GM18520 (cell line): ENCODE data around the gene AOC2.
"Not testable (repeated sequence)": the region's sequence is repeated elsewhere in the genome, so short reads cannot be mapped to it uniquely, and the experiment has no call there.

Experiments
- ATAC-seq: cut with Tn5 transposase; IDR thresholded peaks from one replicate; pipeline ENCODE4 v1.9.1; 2021; ENCODE audit not compliant: unreplicated experiment

AOC2 gene

GRCh38 chr17:42830971-42831370, 13.4 kb upstream of the AOC2 start:
- ATAC-seq: no peak

- no peak for ATAC-seq
Observed at GRCh38 chr17:42832213-42832933, 12.0 kb upstream of the AOC2 start.

- ATAC-seq: peak; percentile 87
Observed at GRCh38 chr17:42832934-42833766, 11.2 kb upstream of the AOC2 start, which contains the start of gene PSME3. Gene PSME3 (plus strand): TSS chr17:42833397. CDS start chr17:42833632, 235 bp downstream.

GRCh38 chr17:42833767-42834422, 10.5 kb upstream of the AOC2 start:
- ATAC-seq: no peak

GRCh38 chr17:42835732-42836131, 8.6 kb upstream of the AOC2 start:
- ATAC-seq: no peak

GRCh38 chr17:42841975-42842685, 2.2 kb upstream of the AOC2 start:
- no peak for ATAC-seq

- no peak for ATAC-seq
Observed at GRCh38 chr17:42843358-42843934, 934 bp upstream of the AOC2 start.

- ATAC-seq: no peak
Observed at GRCh38 chr17:42844761-42845555, 578 bp downstream of the AOC2 start.

- no peak for ATAC-seq
Observed at GRCh38 chr17:42845556-42845917, 1.2 kb downstream of the AOC2 start.

- peak; percentile 36 for ATAC-seq
Observed at GRCh38 chr17:42845918-42846593, 1.7 kb downstream of the AOC2 start.

- ATAC-seq: no peak
Observed at GRCh38 chr17:42846594-42847280, 2.4 kb downstream of the AOC2 start.

- no peak for ATAC-seq
Observed at GRCh38 chr17:42848093-42848492, 3.7 kb downstream of the AOC2 start.

GRCh38 chr17:42849031-42849430, 4.7 kb downstream of the AOC2 start:
- ATAC-seq: no peak

GRCh38 chr17:42849451-42850181, 5.2 kb downstream of the AOC2 start:
- ATAC-seq: no peak

- ATAC-seq: no peak
Observed at GRCh38 chr17:42850954-42851353, 6.6 kb downstream of the AOC2 start, which contains the start of gene AOC3. Gene AOC3 (plus strand): TSS chr17:42851199. CDS start chr17:42851344, 145 bp downstream.

GRCh38 chr17:42851371-42852240, 7.2 kb downstream of the AOC2 start:
- ATAC-seq: not testable (repeated sequence)

GRCh38 chr17:42852351-42852750, 8.0 kb downstream of the AOC2 start:
- ATAC-seq: no peak
